Measurements from ENCODE around the gene GSTM4. TPM values are rescaled to one million over a fixed set of nuclear protein-coding genes. Genes with fewer than 3 reads are reported as not detected.
A peak's percentile ranks its signal among the peaks of the same experiment; 100 is the strongest.

Gene GSTM4
- total and polyA plus RNA-seq, 2 donors (not counting 1 experiment from before 2014, with no cell fraction given), result 28.6 to 56.5 TPM

DNA sequence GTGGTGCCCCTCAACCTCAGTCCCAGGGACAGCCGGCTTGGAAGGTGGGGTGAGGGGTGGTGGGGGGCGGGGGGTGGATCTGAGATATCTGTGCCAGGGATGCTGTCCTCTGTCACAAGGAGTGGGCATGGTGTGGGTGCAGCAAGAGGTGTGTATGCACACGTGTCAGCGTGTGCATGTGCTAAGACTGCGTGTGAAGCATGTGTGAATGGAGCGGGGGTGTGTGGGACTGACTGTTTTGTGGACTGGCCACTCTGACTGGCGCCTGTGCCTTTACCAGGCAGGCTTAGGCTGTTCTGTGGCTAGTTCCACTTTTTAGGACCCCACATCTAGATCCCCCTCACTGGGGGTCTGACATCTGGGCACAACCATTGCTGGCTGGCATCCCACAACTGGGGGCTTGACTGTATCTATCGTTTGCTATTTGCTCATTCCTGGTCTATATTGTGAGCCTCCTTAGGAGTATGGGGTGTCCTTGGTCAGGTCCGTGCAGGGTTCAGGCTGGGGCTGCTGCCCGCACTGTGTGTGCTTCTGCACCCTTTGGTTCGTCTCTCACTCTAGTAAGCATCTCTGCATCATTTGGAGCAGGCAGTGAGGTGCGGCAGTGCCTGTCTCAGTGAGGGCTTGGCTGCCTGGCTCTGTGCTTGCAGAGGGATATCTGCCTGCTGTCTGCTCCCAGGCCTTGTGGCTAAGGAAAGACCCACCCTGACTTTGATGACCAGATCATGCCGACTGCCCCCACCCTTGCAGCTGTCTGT, 34.3 kb upstream of the GSTM4 start:
- Histone ChIP-seq H3K27ac (ENCODE audit: low read length in 2 of 2) (peak overlapping the region in 1 of 2 donors; percentile 90), H3K9me3 (ENCODE audit: control extremely low read depth in 1 of 3, control insufficient read depth in 2 of 3, insufficient read depth in 1 of 3, low read length in 2 of 3) (no peaks in the 10 kb centered on the region), H4K20me1 (ENCODE audit: control insufficient read depth, insufficient read depth, low read length, poor library complexity, severe bottlenecking) (peaks cover 8% of the 10 kb centered on the region), H2AFZ (ENCODE audit: insufficient read depth, low read depth, low read length, poor library complexity, severe bottlenecking) (peak overlapping the region; percentile 88), H3K4me2 (replicated peaks; ENCODE audit: low read depth, low read length, poor library complexity, severe bottlenecking) (peak overlapping the region; percentile 100), H3K27me3 (replicated peaks in 1 of 4; ENCODE audit: control extremely low read depth in 1 of 4, control insufficient read depth in 3 of 4, insufficient read depth in 4 of 4, low read length in 3 of 4) (no peaks in the 10 kb centered on the region), H3K36me3 (replicated peaks in 1 of 2; ENCODE audit: control extremely low read depth in 1 of 2, control insufficient read depth in 1 of 2, extremely low read depth in 1 of 2, insufficient read depth in 2 of 2, low read length in 1 of 2) (peaks cover 0 to 4% of the 10 kb centered on the region in 2 experiments), H3K79me2 (ENCODE audit: control insufficient read depth, insufficient read depth, low read length) (peaks cover 42% of the 10 kb centered on the region), H3K9ac (ENCODE audit: low read length) (peak overlapping the region; percentile 93), H3K4me3 (ENCODE audit: control extremely low read depth in 1 of 5, extremely low read depth in 1 of 5, insufficient read depth in 1 of 5, low read depth in 2 of 5, low read length in 4 of 5) (peak overlapping the region; percentile 65 to 94 (median 84)), H3K4me1 (ENCODE audit: control insufficient read depth in 2 of 2, insufficient read depth in 2 of 2, low read length in 2 of 2) (peaks cover 45 to 60% of the 10 kb centered on the region in 2 donors)
- H3K4me1 Mint-ChIP-seq, result peaks cover 66% of the 10 kb centered on the region
- ChIA-PET POLR2A (no interaction called here), CTCF (interaction anchor here (2.5 to 2.7 kb wide), 2 partner anchors 15 to 19 kb away, joined by 11 to 27 read pairs; no protein-coding TSS in a partner anchor)
- 31% methylated on average over 10 of the region's 13 CpGs for WGBS (ENCODE audit: insufficient coverage)
- H3K27me3 Mint-ChIP-seq, result no peaks in the 10 kb centered on the region
- DNase-seq (no peak), ATAC-seq (ENCODE audit: low read depth) (no peak)
- H3K27ac Mint-ChIP-seq, result peak overlapping the region; percentile 96
- H3K9me3 Mint-ChIP-seq (ENCODE audit: insufficient read depth), result no peaks in the 10 kb centered on the region
- intact Hi-C loops (cut with micrococcal nuclease), result loop anchor here (5.0 kb wide), 1 partner anchor 129 kb away; the partner anchor contains the start of gene CYB561D1
- no peak for TF ChIP-seq EZH2 (IDR thresholded peaks at IDR 0.05; ENCODE audit: borderline replicate concordance, insufficient read depth, low read depth, low read length, poor library complexity, severe bottlenecking)
- TF ChIP-seq, protein P1, sequence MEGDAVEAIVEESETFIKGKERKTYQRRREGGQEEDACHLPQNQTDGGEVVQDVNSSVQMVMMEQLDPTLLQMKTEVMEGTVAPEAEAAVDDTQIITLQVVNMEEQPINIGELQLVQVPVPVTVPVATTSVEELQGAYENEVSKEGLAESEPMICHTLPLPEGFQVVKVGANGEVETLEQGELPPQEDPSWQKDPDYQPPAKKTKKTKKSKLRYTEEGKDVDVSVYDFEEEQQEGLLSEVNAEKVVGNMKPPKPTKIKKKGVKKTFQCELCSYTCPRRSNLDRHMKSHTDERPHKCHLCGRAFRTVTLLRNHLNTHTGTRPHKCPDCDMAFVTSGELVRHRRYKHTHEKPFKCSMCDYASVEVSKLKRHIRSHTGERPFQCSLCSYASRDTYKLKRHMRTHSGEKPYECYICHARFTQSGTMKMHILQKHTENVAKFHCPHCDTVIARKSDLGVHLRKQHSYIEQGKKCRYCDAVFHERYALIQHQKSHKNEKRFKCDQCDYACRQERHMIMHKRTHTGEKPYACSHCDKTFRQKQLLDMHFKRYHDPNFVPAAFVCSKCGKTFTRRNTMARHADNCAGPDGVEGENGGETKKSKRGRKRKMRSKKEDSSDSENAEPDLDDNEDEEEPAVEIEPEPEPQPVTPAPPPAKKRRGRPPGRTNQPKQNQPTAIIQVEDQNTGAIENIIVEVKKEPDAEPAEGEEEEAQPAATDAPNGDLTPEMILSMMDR (IDR thresholded peaks at IDR 0.05), result no peak
- peak overlapping the region; percentile 99 for H3K4me3 Mint-ChIP-seq

Data from B cell (primary cell).